Measurements from ENCODE around the gene MECP2.
"Not testable (repeated sequence)": the region's sequence is repeated elsewhere in the genome, so short reads cannot be mapped to it uniquely, and the experiment has no call there.

The MECP2 gene

GRCh38 chrX:154010330-154011087 lies 87.0 kb downstream of the MECP2 start:
- Histone ChIP-seq H3K9ac (ENCODE audit: low read depth, low read length) (no peak overlapping the region), H3K4me1 (ENCODE audit: control insufficient read depth, insufficient read depth, low read length) (no peaks in the 10 kb centered on the region)

GRCh38 chrX:154008521-154008920 lies 89.0 kb downstream of the MECP2 start:
- Histone ChIP-seq H3K4me1 (ENCODE audit: control insufficient read depth, insufficient read depth, low read length) (no peaks in the 10 kb centered on the region), H3K36me3 (ENCODE audit: control insufficient read depth, insufficient read depth, low read length) (no peaks in the 10 kb centered on the region), H3K27me3 (ENCODE audit: control insufficient read depth, insufficient read depth, low read length) (no peaks in the 10 kb centered on the region), H3K9ac (ENCODE audit: low read depth, low read length) (no peak overlapping the region), H3K9me3 (ENCODE audit: control insufficient read depth, insufficient read depth, low read length) (no peaks in the 10 kb centered on the region), H3K4me3 (ENCODE audit: low read depth, low read length) (no peak overlapping the region)

More at GRCh38 chrX:154010330-154011087, 87.0 kb downstream of the MECP2 start:
- no peak overlapping the region for H3K4me3 ChIP-seq (ENCODE audit: low read depth, low read length)
- no peaks in the 10 kb centered on the region for H3K27me3 ChIP-seq (ENCODE audit: control insufficient read depth, insufficient read depth, low read length)
- H3K36me3 ChIP-seq (ENCODE audit: control insufficient read depth, insufficient read depth, low read length): peaks cover 3% of the 10 kb centered on the region
- no peaks in the 10 kb centered on the region for H3K9me3 ChIP-seq (ENCODE audit: control insufficient read depth, insufficient read depth, low read length)

GRCh38 chrX:154006947-154007346 lies 90.6 kb downstream of the MECP2 start:
- Histone ChIP-seq H3K4me3 (ENCODE audit: low read depth, low read length) (no peak overlapping the region), H3K9ac (ENCODE audit: low read depth, low read length) (no peak overlapping the region), H3K4me1 (ENCODE audit: control insufficient read depth, insufficient read depth, low read length) (no peaks in the 10 kb centered on the region), H3K9me3 (ENCODE audit: control insufficient read depth, insufficient read depth, low read length) (no peaks in the 10 kb centered on the region), H3K27me3 (ENCODE audit: control insufficient read depth, insufficient read depth, low read length) (no peaks in the 10 kb centered on the region), H3K36me3 (ENCODE audit: control insufficient read depth, insufficient read depth, low read length) (no peaks in the 10 kb centered on the region)

GRCh38 chrX:154004315-154004714 lies 93.2 kb downstream of the MECP2 start:
- H3K9ac ChIP-seq (ENCODE audit: low read depth, low read length): no peak overlapping the region
- no peaks in the 10 kb centered on the region for H3K36me3 ChIP-seq (ENCODE audit: control insufficient read depth, insufficient read depth, low read length)
- no peaks in the 10 kb centered on the region for H3K27me3 ChIP-seq (ENCODE audit: control insufficient read depth, insufficient read depth, low read length)
- H3K4me3 ChIP-seq (ENCODE audit: low read depth, low read length): no peak overlapping the region
- no peaks in the 10 kb centered on the region for H3K9me3 ChIP-seq (ENCODE audit: control insufficient read depth, insufficient read depth, low read length)
- no peaks in the 10 kb centered on the region for H3K4me1 ChIP-seq (ENCODE audit: control insufficient read depth, insufficient read depth, low read length)

DNA sequence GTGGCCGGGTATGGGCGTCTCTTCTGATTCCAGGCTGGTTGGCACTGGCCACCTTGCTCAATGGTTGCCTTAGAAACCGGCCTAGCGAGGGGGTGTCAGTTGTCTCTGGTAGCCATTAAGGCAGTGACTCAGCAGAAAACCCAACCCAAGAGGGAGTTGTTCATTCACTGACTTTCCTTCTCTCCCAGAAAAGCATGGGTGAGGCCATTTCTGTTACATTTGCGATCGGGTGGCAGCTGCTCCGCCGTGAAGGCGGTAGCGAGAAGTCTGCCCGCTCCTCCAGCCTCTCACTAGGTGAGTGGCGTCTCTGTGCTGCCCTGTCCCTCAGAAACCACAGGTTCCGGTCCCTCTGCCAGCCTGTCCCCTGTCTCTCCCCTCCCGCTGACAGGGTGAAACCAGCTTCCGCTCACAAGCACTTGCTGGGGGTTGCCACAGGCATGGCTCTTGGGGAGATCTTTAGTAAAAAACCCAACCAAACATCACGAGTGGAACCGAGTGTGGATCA lies 95.2 kb downstream of the MECP2 start:
- no peaks in the 10 kb centered on the region for H3K36me3 ChIP-seq (ENCODE audit: control insufficient read depth, insufficient read depth, low read length)
- H3K4me1 ChIP-seq (ENCODE audit: control insufficient read depth, insufficient read depth, low read length): no peaks in the 10 kb centered on the region
- no peaks in the 10 kb centered on the region for H3K27me3 ChIP-seq (ENCODE audit: control insufficient read depth, insufficient read depth, low read length)
- H3K4me3 ChIP-seq (ENCODE audit: low read depth, low read length): no peak overlapping the region
- H3K9me3 ChIP-seq (ENCODE audit: control insufficient read depth, insufficient read depth, low read length): no peaks in the 10 kb centered on the region
- no peak overlapping the region for H3K9ac ChIP-seq (ENCODE audit: low read depth, low read length)

- no peak overlapping the region for H3K4me3 ChIP-seq (ENCODE audit: low read depth, low read length)
Observed at GRCh38 chrX:154000051-154000450, 97.5 kb downstream of the MECP2 start.

GRCh38 chrX:153999359-154000037 lies 98.0 kb downstream of the MECP2 start:
- H3K36me3 ChIP-seq (ENCODE audit: control insufficient read depth, insufficient read depth, low read length): no peaks in the 10 kb centered on the region
- H3K4me3 ChIP-seq (ENCODE audit: low read depth, low read length): no peak overlapping the region
- no peak overlapping the region for H3K9ac ChIP-seq (ENCODE audit: low read depth, low read length)
- no peaks in the 10 kb centered on the region for H3K27me3 ChIP-seq (ENCODE audit: control insufficient read depth, insufficient read depth, low read length)
- H3K9me3 ChIP-seq (ENCODE audit: control insufficient read depth, insufficient read depth, low read length): no peaks in the 10 kb centered on the region
- H3K4me1 ChIP-seq (ENCODE audit: control insufficient read depth, insufficient read depth, low read length): no peaks in the 10 kb centered on the region

More at GRCh38 chrX:154000051-154000450, 97.5 kb downstream of the MECP2 start:
- Histone ChIP-seq H3K27me3 (ENCODE audit: control insufficient read depth, insufficient read depth, low read length) (no peaks in the 10 kb centered on the region), H3K9me3 (ENCODE audit: control insufficient read depth, insufficient read depth, low read length) (no peaks in the 10 kb centered on the region), H3K36me3 (ENCODE audit: control insufficient read depth, insufficient read depth, low read length) (no peaks in the 10 kb centered on the region), H3K4me1 (ENCODE audit: control insufficient read depth, insufficient read depth, low read length) (no peaks in the 10 kb centered on the region), H3K9ac (ENCODE audit: low read depth, low read length) (no peak overlapping the region)

- Histone ChIP-seq H3K36me3 (ENCODE audit: control insufficient read depth, insufficient read depth, low read length) (no peaks in the 10 kb centered on the region), H3K27me3 (ENCODE audit: control insufficient read depth, insufficient read depth, low read length) (no peaks in the 10 kb centered on the region), H3K9me3 (ENCODE audit: control insufficient read depth, insufficient read depth, low read length) (no peaks in the 10 kb centered on the region), H3K4me3 (ENCODE audit: low read depth, low read length) (no peak overlapping the region), H3K9ac (ENCODE audit: low read depth, low read length) (no peak overlapping the region), H3K4me1 (ENCODE audit: control insufficient read depth, insufficient read depth, low read length) (no peaks in the 10 kb centered on the region)
Observed at GRCh38 chrX:153995504-153995903, 102.0 kb downstream of the MECP2 start.

GRCh38 chrX:153994398-153994797 lies 103.1 kb downstream of the MECP2 start:
- H3K36me3 ChIP-seq (ENCODE audit: control insufficient read depth, insufficient read depth, low read length); H3K27me3 ChIP-seq (ENCODE audit: control insufficient read depth, insufficient read depth, low read length); H3K9ac ChIP-seq (ENCODE audit: low read depth, low read length); H3K4me1 ChIP-seq (ENCODE audit: control insufficient read depth, insufficient read depth, low read length); H3K9me3 ChIP-seq (ENCODE audit: control insufficient read depth, insufficient read depth, low read length); H3K4me3 ChIP-seq (ENCODE audit: low read depth, low read length): not testable (repeated sequence)

DNA sequence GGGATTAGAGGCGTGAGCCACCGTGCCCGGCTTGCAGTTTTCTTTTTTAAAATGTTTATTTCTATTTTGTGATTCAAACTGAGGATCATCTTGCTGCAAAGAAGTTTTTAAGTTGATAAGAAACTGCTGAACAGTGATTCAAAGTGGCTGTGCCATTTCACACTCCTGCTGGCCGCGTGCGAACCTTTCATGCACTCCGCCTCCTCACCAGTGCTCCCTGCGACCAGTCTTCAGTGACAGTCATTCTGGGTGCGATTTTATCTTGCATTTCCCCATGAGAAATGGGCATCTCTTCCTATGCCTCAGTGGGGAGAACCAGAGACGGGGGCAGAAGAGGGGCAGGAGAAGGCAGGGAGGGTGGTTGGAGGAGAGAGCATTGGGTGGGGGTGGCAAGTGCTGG lies 103.5 kb downstream of the MECP2 start:
- no peaks in the 10 kb centered on the region for H3K27me3 ChIP-seq (ENCODE audit: control insufficient read depth, insufficient read depth, low read length)
- H3K9me3 ChIP-seq (ENCODE audit: control insufficient read depth, insufficient read depth, low read length): no peaks in the 10 kb centered on the region
- H3K9ac ChIP-seq (ENCODE audit: low read depth, low read length): no peak overlapping the region
- no peaks in the 10 kb centered on the region for H3K36me3 ChIP-seq (ENCODE audit: control insufficient read depth, insufficient read depth, low read length)
- H3K4me1 ChIP-seq (ENCODE audit: control insufficient read depth, insufficient read depth, low read length): no peaks in the 10 kb centered on the region
- H3K4me3 ChIP-seq (ENCODE audit: low read depth, low read length): no peak overlapping the region

- no peak overlapping the region for H3K4me3 ChIP-seq (ENCODE audit: low read depth, low read length)
- H3K27me3 ChIP-seq (ENCODE audit: control insufficient read depth, insufficient read depth, low read length): no peaks in the 10 kb centered on the region
- no peaks in the 10 kb centered on the region for H3K4me1 ChIP-seq (ENCODE audit: control insufficient read depth, insufficient read depth, low read length)
- H3K36me3 ChIP-seq (ENCODE audit: control insufficient read depth, insufficient read depth, low read length): no peaks in the 10 kb centered on the region
- H3K9ac ChIP-seq (ENCODE audit: low read depth, low read length): no peak overlapping the region
- H3K9me3 ChIP-seq (ENCODE audit: control insufficient read depth, insufficient read depth, low read length): no peaks in the 10 kb centered on the region
Observed at GRCh38 chrX:153993079-153993478, 104.4 kb downstream of the MECP2 start.

GRCh38 chrX:153992180-153992579 lies 105.3 kb downstream of the MECP2 start:
- Histone ChIP-seq H3K4me3 (ENCODE audit: low read depth, low read length) (no peak overlapping the region), H3K9me3 (ENCODE audit: control insufficient read depth, insufficient read depth, low read length) (no peaks in the 10 kb centered on the region), H3K27me3 (ENCODE audit: control insufficient read depth, insufficient read depth, low read length) (no peaks in the 10 kb centered on the region), H3K36me3 (ENCODE audit: control insufficient read depth, insufficient read depth, low read length) (no peaks in the 10 kb centered on the region), H3K9ac (ENCODE audit: low read depth, low read length) (no peak overlapping the region), H3K4me1 (ENCODE audit: control insufficient read depth, insufficient read depth, low read length) (no peaks in the 10 kb centered on the region)
